H9 (cell line): Measurements from ENCODE around the gene IGIP. TPM values are rescaled to one million over a fixed set of nuclear protein-coding genes. Genes with fewer than 3 reads are reported as not detected.

ENCODE experiments used
- DNase-seq: peaks from one replicate; pipeline ENCODE4 v3.0.0-alpha.2; 2017
- H2AFZ ChIP-seq: one replicate; pipeline ENCODE4 v1.6.1; 2013; ENCODE audit warnings: mild to moderate bottlenecking, low read length, control low read depth, moderate library complexity
- H2AK5ac ChIP-seq: 2 replicates; pipeline ENCODE4 v1.6.1; 2013; ENCODE audit warnings: low read length, control low read depth, mixed read lengths; ENCODE audit not compliant: insufficient read length
- H2BK120ac ChIP-seq: one replicate; pipeline ENCODE4 v1.6.1; 2013; ENCODE audit warnings: low read depth, mild to moderate bottlenecking, low read length, control low read depth, inconsistent platforms; ENCODE audit not compliant: poor library complexity, severe bottlenecking
- H2BK12ac ChIP-seq: 2 replicates; pipeline ENCODE4 v1.6.1; 2013; ENCODE audit warnings: low read length, control low read depth, mixed read lengths, low read depth; ENCODE audit not compliant: insufficient read length
- H2BK15ac ChIP-seq: 2 replicates; pipeline ENCODE4 v1.6.1; 2013; ENCODE audit warnings: low read depth, low read length, control low read depth
- H2BK20ac ChIP-seq: one replicate; pipeline ENCODE4 v1.6.1; 2013; ENCODE audit warnings: low read depth, mild to moderate bottlenecking, low read length, control low read depth, inconsistent platforms; ENCODE audit not compliant: poor library complexity, severe bottlenecking
- H2BK5ac ChIP-seq: 2 replicates; pipeline ENCODE4 v1.6.1; 2013; ENCODE audit warnings: low read length, control low read depth, mixed read lengths; ENCODE audit not compliant: insufficient read length
- H3K14ac ChIP-seq: 2 replicates; pipeline ENCODE4 v1.6.1; 2013; ENCODE audit warnings: low read length, control low read depth; ENCODE audit not compliant: insufficient read depth
- H3K18ac ChIP-seq: 2 replicates; pipeline ENCODE4 v1.6.1; 2013; ENCODE audit warnings: low read depth, mild to moderate bottlenecking, mixed read lengths, low read length, control low read depth; ENCODE audit not compliant: insufficient read length
- H3K23ac ChIP-seq: 2 replicates; pipeline ENCODE4 v1.6.1; 2013; ENCODE audit warnings: low read length, control low read depth, mixed read lengths, low read depth; ENCODE audit not compliant: insufficient read length
- H3K23me2 ChIP-seq: 2 replicates; pipeline ENCODE4 v1.6.1; 2013; ENCODE audit warnings: low read depth, mild to moderate bottlenecking, mixed read lengths, low read length, control low read depth; ENCODE audit not compliant: insufficient read length, poor library complexity, severe bottlenecking
- H3K27ac ChIP-seq: 2 replicates; pipeline ENCODE4 v1.5.1; 2013; ENCODE audit warnings: low read length, control low read depth, mixed read lengths, low read depth; ENCODE audit not compliant: insufficient read length
- H3K27me3 ChIP-seq: 2 replicates; pipeline ENCODE4 v1.6.1; 2013; ENCODE audit warnings: low read length, control low read depth, inconsistent platforms; ENCODE audit not compliant: insufficient read depth
- H3K4ac ChIP-seq: 2 replicates; pipeline ENCODE4 v1.6.1; 2013; ENCODE audit warnings: low read depth, mild to moderate bottlenecking, control low read depth, inconsistent platforms, low read length, moderate library complexity
- H3K4me1 ChIP-seq: 2 replicates; pipeline ENCODE4 v1.6.1; 2013; ENCODE audit warnings: low read length, control low read depth, inconsistent platforms; ENCODE audit not compliant: insufficient read depth
- H3K4me2 ChIP-seq: 2 replicates; pipeline ENCODE4 v1.6.1; 2013; ENCODE audit warnings: low read length, control low read depth, mixed read lengths; ENCODE audit not compliant: insufficient read length, insufficient read depth
- H3K56ac ChIP-seq: 2 replicates; pipeline ENCODE4 v1.6.1; 2013; ENCODE audit warnings: low read depth, mild to moderate bottlenecking, mixed read lengths, low read length, control low read depth; ENCODE audit not compliant: insufficient read length
- H3K79me1 ChIP-seq: 2 replicates; pipeline ENCODE4 v1.6.1; 2013; ENCODE audit warnings: low read depth, mild to moderate bottlenecking, moderate library complexity, low read length, control low read depth, inconsistent platforms; ENCODE audit not compliant: insufficient read depth, poor library complexity, severe bottlenecking
- H3K79me2 ChIP-seq: 2 replicates; pipeline ENCODE4 v1.6.1; 2013; ENCODE audit warnings: low read length, control low read depth, inconsistent platforms; ENCODE audit not compliant: insufficient read depth
- H3K9ac ChIP-seq: 2 replicates; pipeline ENCODE4 v1.6.1; 2013; ENCODE audit warnings: low read length, control low read depth, mixed read lengths; ENCODE audit not compliant: insufficient read length; ENCODE audit errors: extremely low read depth
- H3K9me3 ChIP-seq: one replicate; pipeline ENCODE4 v1.6.1; 2013; ENCODE audit warnings: low read depth, low read length, inconsistent platforms; ENCODE audit not compliant: control insufficient read depth
- H3T11ph ChIP-seq: one replicate; pipeline ENCODE4 v1.6.1; 2013; ENCODE audit warnings: mild to moderate bottlenecking, low read length, control low read depth, inconsistent platforms
- H4K20me1 ChIP-seq: one replicate; pipeline ENCODE4 v1.6.1; 2013; ENCODE audit not compliant: control insufficient read depth, insufficient read length, insufficient read depth
- H4K5ac ChIP-seq: 2 replicates; pipeline ENCODE4 v1.6.1; 2013; ENCODE audit warnings: low read depth, mild to moderate bottlenecking, mixed read lengths, low read length, control low read depth; ENCODE audit not compliant: insufficient read length
- H4K8ac ChIP-seq: replicated peaks from 2 replicates; pipeline ENCODE4 v1.6.1; 2013; ENCODE audit warnings: low read length, control low read depth, mixed read lengths, low read depth; ENCODE audit not compliant: insufficient read length
- H4K91ac ChIP-seq: 2 replicates; pipeline ENCODE4 v1.6.1; 2013; ENCODE audit warnings: low read depth, mild to moderate bottlenecking, moderate library complexity, mixed read lengths, low read length, control low read depth; ENCODE audit not compliant: insufficient read length
- H3K27ac Mint-ChIP-seq, 3 experiments: 2 replicates in 2 of 3; 3 replicates in 1 of 3; pipeline ENCODE4 v1.8.0; 2020 to 2021; ENCODE audit warnings: mixed read lengths in 3 of 3, mild to moderate bottlenecking in 1 of 3, moderate library complexity in 1 of 3
- H3K27me3 Mint-ChIP-seq: 2 replicates; pipeline ENCODE4 v1.8.0; 2021; ENCODE audit warnings: low read depth, mild to moderate bottlenecking, moderate library complexity, mixed read lengths
- H3K36me3 Mint-ChIP-seq, 3 experiments: 2 replicates in 2 of 3; 3 replicates in 1 of 3; pipeline ENCODE4 v1.8.0; 2020 to 2021; ENCODE audit warnings: low read depth in 3 of 3, mixed read lengths in 3 of 3; ENCODE audit not compliant: insufficient read depth in 1 of 3
- H3K4me1 Mint-ChIP-seq, 2 experiments: 2 replicates each; pipeline ENCODE4 v1.8.0; 2020; ENCODE audit warnings: mixed read lengths in 2 of 2
- H3K4me3 Mint-ChIP-seq, 2 experiments: 2 replicates in 1 of 2; 3 replicates in 1 of 2; pipeline ENCODE4 v1.8.0; 2020 to 2021; ENCODE audit warnings: mild to moderate bottlenecking in 2 of 2, mixed read lengths in 2 of 2, moderate library complexity in 1 of 2
- H3K9me3 Mint-ChIP-seq, 2 experiments: 2 replicates in 1 of 2; 3 replicates in 1 of 2; pipeline ENCODE4 v1.8.0; 2020; ENCODE audit warnings: mild to moderate bottlenecking in 2 of 2, mixed read lengths in 2 of 2, moderate library complexity in 1 of 2
- CTCF ChIP-seq: fragments of 200-600 bp; sonication (generic); conservative IDR thresholded peaks from 3 replicates; pipeline ENCODE4 v1.8.0; 2021; ENCODE audit warnings: antibody characterized with exemption, mild to moderate bottlenecking
- WGBS: extraction: QIAGEN DNeasy Blood & Tissue Kit; methylation state at CpG from one replicate; pipeline ENCODE4 v1.1.7; 2013; ENCODE audit warnings: missing lambda C conversion rate, low lambda C conversion rate, mixed read lengths; ENCODE audit not compliant: insufficient read length; ENCODE audit errors: extremely low coverage; 5-methylcytosine and 5-hydroxymethylcytosine counted together
- total RNA-seq: library from RNA; stranded (reverse); gene quantifications from 2 replicates; pipeline ENCODE4 v1.2.1, GENCODE V29; 2021

The IGIP gene
- total RNA-seq, 1 experiment from 2014 or later: 0.52 TPM

GRCh38 chr5:140114341-140115185, 11.2 kb upstream of the IGIP start:
- Histone ChIP-seq H3K79me1 (no peaks in the 10 kb centered on the region), H3K9me3 (no peaks in the 10 kb centered on the region), H2BK5ac (no peak overlapping the region), H4K20me1 (no peaks in the 10 kb centered on the region), H4K8ac (no peak overlapping the region), H3K4me2 (peak overlapping the region; percentile 88), H4K91ac (no peak overlapping the region), H3K23me2 (peaks cover 20% of the 10 kb centered on the region), H3K27me3 (peaks cover 21% of the 10 kb centered on the region), H2AK5ac (no peak overlapping the region), H2BK12ac (no peak overlapping the region), H2BK120ac (no peak overlapping the region), H2AFZ (no peak overlapping the region), H4K5ac (no peak overlapping the region), H3K14ac (peak overlapping the region; percentile 0; the same call in 1 of the 2 replicates), H2BK15ac (no peak overlapping the region), H3K27ac (no peak overlapping the region), H3K23ac (no peak overlapping the region), H3K9ac (peak overlapping the region; percentile 39), H3K4me1 (peaks cover 5% of the 10 kb centered on the region; the same call in 1 of the 2 replicates), H3K56ac (no peak overlapping the region), H3K4ac (no peak overlapping the region), H2BK20ac (no peak overlapping the region), H3K79me2 (no peaks in the 10 kb centered on the region), H3K18ac (no peak overlapping the region), H3T11ph (no peak overlapping the region)
- Mint-ChIP-seq H3K4me3 (peak overlapping the region; percentile 81 to 88), H3K27ac (no peak overlapping the region), H3K27me3 (peaks cover 65% of the 10 kb centered on the region), H3K9me3 (no peaks in the 10 kb centered on the region), H3K4me1 (peaks cover 40 to 43% of the 10 kb centered on the region in 2 experiments), H3K36me3 (no peaks in the 10 kb centered on the region)
- peak; percentile 65 for DNase-seq
- WGBS: no CpG with 5 or more reads among the region's 65 CpGs
- TF ChIP-seq CTCF: no peak
